HepG2 (cell line): ENCODE measurements around the gene CHCHD3. TPM values are rescaled to one million over a fixed set of nuclear protein-coding genes. Genes with fewer than 3 reads are reported as not detected.

Experiments
- ATAC-seq: fragments of 200-7000 bp; cut with Tn5 transposase; 3 replicates; pipeline ENCODE4 v1.9.1; 2020; ENCODE audit warnings: mild to moderate bottlenecking, moderate library complexity
- BruUV-seq: library from RNA; stranded (reverse); fragments of 400-500 nt; replicated peaks from 2 replicates; lab custom pipeline; 2021; lab: Mats Ljungman, UMichigan
- CTCF ChIA-PET: fragments of 300-600 bp; formaldehyde crosslinking; extraction: SDS; loops from one replicate; lab custom pipeline; 2021; ENCODE audit warnings: low total read pairs, inconsistent platforms, low intra/inter-chr PET ratio; lab: Yijun Ruan, JAX
- POLR2A ChIA-PET: fragments of 350-600 bp; sonication (Branson Sonifier 250); formaldehyde crosslinking; loops from one replicate; lab custom pipeline; 2020; ENCODE audit warnings: antibody characterized with exemption, inconsistent platforms; lab: Yijun Ruan, JAX
- DNase-seq: peaks from one replicate; pipeline ENCODE4 v3.0.0-alpha.2; 2015; ENCODE audit warnings: low spot score
- FAIRE-seq: peaks from 3 replicates; lab custom pipeline; 2011; peaks lifted over from hg19 to GRCh38; lab: Jason Lieb, UNC
- H2AFZ ChIP-seq: one replicate; pipeline ENCODE4 v1.6.1; 2011; ENCODE audit warnings: low read length, inconsistent platforms
- H3K27ac ChIP-seq: fragments of 300-600 bp; 3 replicates; pipeline ENCODE4 v1.8.0; 2011; ENCODE audit warnings: mixed run types, mild to moderate bottlenecking, mixed read lengths, low read length, inconsistent platforms; ENCODE audit not compliant: insufficient read depth; ENCODE audit errors: extremely low read length
- H3K27me3 ChIP-seq, 2 experiments: fragments of 200-600 bp in 1 of 2; 2 replicates in 1 of 2; 3 replicates in 1 of 2; pipeline versions ENCODE4 v1.6.0 to v1.8.0; 2011; ENCODE audit warnings: low read length in 2 of 2, mild to moderate bottlenecking in 2 of 2, moderate library complexity in 2 of 2, inconsistent platforms in 1 of 2; ENCODE audit not compliant: insufficient read depth in 2 of 2, control insufficient read depth in 1 of 2
- H3K36me3 ChIP-seq, 2 experiments: fragments of 200-600 bp in 1 of 2; replicated peaks in 1 of 2; 2 replicates in 1 of 2; 3 replicates in 1 of 2; pipeline versions ENCODE4 v1.5.1 to v1.8.0; 2011; ENCODE audit warnings: low read length in 2 of 2, inconsistent platforms in 1 of 2; ENCODE audit not compliant: insufficient read depth in 2 of 2, control insufficient read depth in 1 of 2
- H3K4me1 ChIP-seq: 2 replicates; pipeline ENCODE4 v1.5.1; 2012; ENCODE audit warnings: low read length, inconsistent platforms; ENCODE audit not compliant: insufficient read depth
- H3K4me2 ChIP-seq: 2 replicates; pipeline ENCODE4 v1.6.0; 2011; ENCODE audit warnings: low read depth, low read length, inconsistent platforms
- H3K4me3 ChIP-seq, 3 experiments: fragments of 200-600 bp in 1 of 3; sonication (generic), shearing (Covaris generic) in 1 of 3; replicated peaks in 1 of 3; 2 replicates each; pipeline ENCODE4 v1.5.1; 2011 to 2016; ENCODE audit warnings: low read length in 3 of 3, inconsistent platforms in 2 of 3, low read depth in 2 of 3, mild to moderate bottlenecking in 2 of 3, control low read depth in 1 of 3, mixed read lengths in 1 of 3; ENCODE audit not compliant: insufficient read depth in 1 of 3
- H3K79me2 ChIP-seq: one replicate; pipeline ENCODE4 v1.6.1; 2011; ENCODE audit warnings: low read length, inconsistent platforms; ENCODE audit not compliant: insufficient read depth
- H3K9ac ChIP-seq: 2 replicates; pipeline ENCODE4 v1.6.0; 2011; ENCODE audit warnings: mild to moderate bottlenecking, low read depth, low read length, inconsistent platforms; ENCODE audit not compliant: insufficient read depth
- H3K9me3 ChIP-seq: 2 replicates; pipeline ENCODE4 v1.5.1; 2012; ENCODE audit warnings: mild to moderate bottlenecking, low read length
- H4K20me1 ChIP-seq: 2 replicates; pipeline ENCODE4 v1.6.0; 2011; ENCODE audit warnings: inconsistent platforms, mild to moderate bottlenecking, low read length, moderate library complexity; ENCODE audit not compliant: insufficient read depth
- FOSL2 ChIP-seq: sonication (generic); formaldehyde crosslinking; IDR thresholded peaks from 2 replicates; pipeline ENCODE4 v1.4.0; 2020; ENCODE audit warnings: missing genetic modification reagents
- HOXA7 ChIP-seq: sonication (generic); formaldehyde crosslinking; IDR thresholded peaks from 2 replicates; pipeline ENCODE4 v1.8.1; 2022; ENCODE audit warnings: mild to moderate bottlenecking, missing genetic modification reagents, moderate library complexity
- IKZF4 ChIP-seq: sonication (generic); formaldehyde crosslinking; IDR thresholded peaks from 2 replicates; pipeline ENCODE4 v1.5.1; 2020; ENCODE audit warnings: borderline replicate concordance, mild to moderate bottlenecking, low read depth, missing genetic modification reagents; ENCODE audit errors: not compliant biosample characterization
- ISX ChIP-seq: sonication (generic); formaldehyde crosslinking; conservative IDR thresholded peaks from 2 replicates; pipeline ENCODE4 v1.5.0; 2020; ENCODE audit warnings: missing genetic modification reagents
- NRL ChIP-seq: sonication (generic); formaldehyde crosslinking; IDR thresholded peaks from 2 replicates; pipeline ENCODE4 v1.5.0; 2020; ENCODE audit warnings: missing genetic modification reagents, mild to moderate bottlenecking, moderate library complexity, borderline replicate concordance
- ZFP62 ChIP-seq: sonication (generic); formaldehyde crosslinking; IDR thresholded peaks from 2 replicates; pipeline ENCODE4 v1.4.0; 2020; ENCODE audit warnings: missing genetic modification reagents
- ZFYVE20 ChIP-seq: sonication (generic); formaldehyde crosslinking; IDR thresholded peaks from 2 replicates; pipeline ENCODE4 v1.8.0; 2023; ENCODE audit warnings: low read depth, mild to moderate bottlenecking, moderate library complexity, missing genetic modification reagents, borderline replicate concordance
- WGBS: methylation state at CpG from one replicate; pipeline ENCODE4 v1.1.6; 2017; ENCODE audit warnings: low lambda C conversion rate; 5-methylcytosine and 5-hydroxymethylcytosine counted together
- in situ Hi-C: cut with HindIII; loops from 2 replicates; pipeline ENCODE4 v1.10.0; 2017; ENCODE audit warnings: low pct_unique_long_range_greater_than_20kb; ENCODE audit not compliant: extremely low pct_ligation_motif_present
- intact Hi-C: fragments of 100-400 bp; cut with micrococcal nuclease; formaldehyde crosslinking; loops from one replicate; pipeline ENCODE4 v1.10.0; 2022; ENCODE audit not compliant: unreplicated experiment
- polyA plus RNA-seq, 8 experiments: library from polyadenylated mRNA; depleted of rRNA in 3 of 8; stranded (reverse) in 7 of 8; unstranded in 1 of 8; fragments of >200 nt; fragmentation: Illumina TruSeq in 4 of 8; extraction: Trizol in 4 of 8; gene quantifications; 2 replicates each; pipeline versions ENCODE4 v1.2.1 to v1.2.3, GENCODE V29; 2011 to 2016; ENCODE audit warnings: low read depth in 4 of 8, missing spikeins in 1 of 8, mixed read lengths in 1 of 8; ENCODE audit not compliant: insufficient read depth in 1 of 8
- total RNA-seq, 5 experiments: library from RNA; depleted of rRNA; stranded (reverse); fragments of >200 nt; fragmentation: Illumina TruSeq; extraction: Trizol; gene quantifications; 2 replicates each; pipeline ENCODE4 v1.2.3, GENCODE V29; 2016; ENCODE audit warnings: low read depth in 1 of 5
- TF ChIP-seq, protein P1 (sequence below): sonication (generic); formaldehyde crosslinking; IDR thresholded peaks from 2 replicates; pipeline ENCODE4 v1.8.1; 2022; ENCODE audit warnings: low read depth, mild to moderate bottlenecking, missing genetic modification reagents
- TF ChIP-seq, protein P2 (sequence below): sonication (generic); formaldehyde crosslinking; IDR thresholded peaks from 2 replicates; pipeline ENCODE4 v1.4.0; 2020; ENCODE audit warnings: missing genetic modification reagents
- TF ChIP-seq, protein P3 (sequence below): sonication (generic); formaldehyde crosslinking; IDR thresholded peaks from 2 replicates; pipeline ENCODE4 v1.5.1; 2020; ENCODE audit warnings: mild to moderate bottlenecking, missing genetic modification reagents, moderate library complexity

Gene CHCHD3
- total and polyA plus RNA-seq, 2 of the 13 experiments (the other 11 are each of a cell fraction or from before 2014, with no cell fraction given): 32.7 to 86.8 TPM

DNA sequence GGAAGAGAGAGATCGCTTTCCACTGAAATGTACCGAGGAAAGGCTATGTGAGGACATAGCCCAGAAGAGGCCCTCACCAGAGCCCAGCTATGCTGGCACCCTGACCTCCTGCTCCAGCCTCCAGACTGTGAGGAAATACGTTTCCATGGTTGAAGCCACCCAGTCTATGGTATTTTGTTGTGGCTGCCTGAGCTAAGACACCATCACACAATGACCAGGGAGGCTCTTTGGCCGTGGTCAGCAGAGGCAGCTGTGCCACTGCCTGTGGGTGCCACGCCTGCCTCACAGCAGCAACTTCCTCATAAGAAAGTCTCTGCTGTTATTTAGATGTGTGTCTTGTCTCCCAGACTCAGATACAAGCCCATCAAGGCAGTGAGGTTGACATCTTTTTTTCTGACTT lies 322.9 kb downstream of the CHCHD3 start:
- in situ Hi-C loops (no loop called here), intact Hi-C loops (no loop called here)
- 19% methylated on average over 4 of the region's 5 CpGs for WGBS
- no peaks in the 10 kb centered on the region for H4K20me1 ChIP-seq
- no peak for ATAC-seq
- no peak overlapping the region for H3K27ac ChIP-seq
- no peak overlapping the region for H3K9ac ChIP-seq
- H3K9me3 ChIP-seq: no peaks in the 10 kb centered on the region
- H3K4me2 ChIP-seq: no peak overlapping the region
- H3K27me3 ChIP-seq: peaks cover 0 to 19% of the 10 kb centered on the region in 2 experiments; a peak in 2 of 5 replicates
- H2AFZ ChIP-seq: no peak overlapping the region
- H3K79me2 ChIP-seq: no peaks in the 10 kb centered on the region
- POLR2A ChIA-PET: no interaction called here
- H3K4me1 ChIP-seq: no peaks in the 10 kb centered on the region
- no peak overlapping the region for H3K4me3 ChIP-seq
- CTCF ChIA-PET: no interaction called here
- no TSS peak for BruUV-seq
- no peak for DNase-seq
- H3K36me3 ChIP-seq: no peaks in the 10 kb centered on the region
- no peak for FAIRE-seq
- TF ChIP-seq ZFYVE20 (CRISPR knock-in tag) (no peak), ZFP62 (no peak), ISX (CRISPR knock-in tag) (no peak), FOSL2 (no peak), NRL (CRISPR knock-in tag) (no peak), HOXA7 (CRISPR knock-in tag) (no peak), IKZF4 (CRISPR knock-in tag) (no peak)
- TF ChIP-seq, protein P1, sequence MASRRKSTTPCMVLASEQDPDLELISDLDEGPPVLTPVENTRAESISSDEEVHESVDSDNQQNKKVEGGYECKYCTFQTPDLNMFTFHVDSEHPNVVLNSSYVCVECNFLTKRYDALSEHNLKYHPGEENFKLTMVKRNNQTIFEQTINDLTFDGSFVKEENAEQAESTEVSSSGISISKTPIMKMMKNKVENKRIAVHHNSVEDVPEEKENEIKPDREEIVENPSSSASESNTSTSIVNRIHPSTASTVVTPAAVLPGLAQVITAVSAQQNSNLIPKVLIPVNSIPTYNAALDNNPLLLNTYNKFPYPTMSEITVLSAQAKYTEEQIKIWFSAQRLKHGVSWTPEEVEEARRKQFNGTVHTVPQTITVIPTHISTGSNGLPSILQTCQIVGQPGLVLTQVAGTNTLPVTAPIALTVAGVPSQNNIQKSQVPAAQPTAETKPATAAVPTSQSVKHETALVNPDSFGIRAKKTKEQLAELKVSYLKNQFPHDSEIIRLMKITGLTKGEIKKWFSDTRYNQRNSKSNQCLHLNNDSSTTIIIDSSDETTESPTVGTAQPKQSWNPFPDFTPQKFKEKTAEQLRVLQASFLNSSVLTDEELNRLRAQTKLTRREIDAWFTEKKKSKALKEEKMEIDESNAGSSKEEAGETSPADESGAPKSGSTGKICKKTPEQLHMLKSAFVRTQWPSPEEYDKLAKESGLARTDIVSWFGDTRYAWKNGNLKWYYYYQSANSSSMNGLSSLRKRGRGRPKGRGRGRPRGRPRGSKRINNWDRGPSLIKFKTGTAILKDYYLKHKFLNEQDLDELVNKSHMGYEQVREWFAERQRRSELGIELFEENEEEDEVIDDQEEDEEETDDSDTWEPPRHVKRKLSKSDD (CRISPR knock-in tag): no peak
- TF ChIP-seq, protein P2, sequence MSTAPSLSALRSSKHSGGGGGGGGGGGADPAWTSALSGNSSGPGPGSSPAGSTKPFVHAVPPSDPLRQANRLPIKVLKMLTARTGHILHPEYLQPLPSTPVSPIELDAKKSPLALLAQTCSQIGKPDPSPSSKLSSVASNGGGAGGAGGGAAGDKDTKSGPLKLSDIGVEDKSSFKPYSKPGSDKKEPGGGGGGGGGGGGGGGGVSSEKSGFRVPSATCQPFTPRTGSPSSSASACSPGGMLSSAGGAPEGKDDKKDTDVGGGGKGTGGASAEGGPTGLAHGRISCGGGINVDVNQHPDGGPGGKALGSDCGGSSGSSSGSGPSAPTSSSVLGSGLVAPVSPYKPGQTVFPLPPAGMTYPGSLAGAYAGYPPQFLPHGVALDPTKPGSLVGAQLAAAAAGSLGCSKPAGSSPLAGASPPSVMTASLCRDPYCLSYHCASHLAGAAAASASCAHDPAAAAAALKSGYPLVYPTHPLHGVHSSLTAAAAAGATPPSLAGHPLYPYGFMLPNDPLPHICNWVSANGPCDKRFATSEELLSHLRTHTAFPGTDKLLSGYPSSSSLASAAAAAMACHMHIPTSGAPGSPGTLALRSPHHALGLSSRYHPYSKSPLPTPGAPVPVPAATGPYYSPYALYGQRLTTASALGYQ (CRISPR knock-in tag): no peak
- TF ChIP-seq, protein P3, sequence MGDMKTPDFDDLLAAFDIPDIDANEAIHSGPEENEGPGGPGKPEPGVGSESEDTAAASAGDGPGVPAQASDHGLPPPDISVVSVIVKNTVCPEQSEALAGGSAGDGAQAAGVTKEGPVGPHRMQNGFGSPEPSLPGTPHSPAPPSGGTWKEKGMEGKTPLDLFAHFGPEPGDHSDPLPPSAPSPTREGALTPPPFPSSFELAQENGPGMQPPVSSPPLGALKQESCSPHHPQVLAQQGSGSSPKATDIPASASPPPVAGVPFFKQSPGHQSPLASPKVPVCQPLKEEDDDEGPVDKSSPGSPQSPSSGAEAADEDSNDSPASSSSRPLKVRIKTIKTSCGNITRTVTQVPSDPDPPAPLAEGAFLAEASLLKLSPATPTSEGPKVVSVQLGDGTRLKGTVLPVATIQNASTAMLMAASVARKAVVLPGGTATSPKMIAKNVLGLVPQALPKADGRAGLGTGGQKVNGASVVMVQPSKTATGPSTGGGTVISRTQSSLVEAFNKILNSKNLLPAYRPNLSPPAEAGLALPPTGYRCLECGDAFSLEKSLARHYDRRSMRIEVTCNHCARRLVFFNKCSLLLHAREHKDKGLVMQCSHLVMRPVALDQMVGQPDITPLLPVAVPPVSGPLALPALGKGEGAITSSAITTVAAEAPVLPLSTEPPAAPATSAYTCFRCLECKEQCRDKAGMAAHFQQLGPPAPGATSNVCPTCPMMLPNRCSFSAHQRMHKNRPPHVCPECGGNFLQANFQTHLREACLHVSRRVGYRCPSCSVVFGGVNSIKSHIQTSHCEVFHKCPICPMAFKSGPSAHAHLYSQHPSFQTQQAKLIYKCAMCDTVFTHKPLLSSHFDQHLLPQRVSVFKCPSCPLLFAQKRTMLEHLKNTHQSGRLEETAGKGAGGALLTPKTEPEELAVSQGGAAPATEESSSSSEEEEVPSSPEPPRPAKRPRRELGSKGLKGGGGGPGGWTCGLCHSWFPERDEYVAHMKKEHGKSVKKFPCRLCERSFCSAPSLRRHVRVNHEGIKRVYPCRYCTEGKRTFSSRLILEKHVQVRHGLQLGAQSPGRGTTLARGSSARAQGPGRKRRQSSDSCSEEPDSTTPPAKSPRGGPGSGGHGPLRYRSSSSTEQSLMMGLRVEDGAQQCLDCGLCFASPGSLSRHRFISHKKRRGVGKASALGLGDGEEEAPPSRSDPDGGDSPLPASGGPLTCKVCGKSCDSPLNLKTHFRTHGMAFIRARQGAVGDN (CRISPR knock-in tag): no peak
